Measurements from ENCODE around the gene CLCF1.

CLCF1 gene

DNA sequence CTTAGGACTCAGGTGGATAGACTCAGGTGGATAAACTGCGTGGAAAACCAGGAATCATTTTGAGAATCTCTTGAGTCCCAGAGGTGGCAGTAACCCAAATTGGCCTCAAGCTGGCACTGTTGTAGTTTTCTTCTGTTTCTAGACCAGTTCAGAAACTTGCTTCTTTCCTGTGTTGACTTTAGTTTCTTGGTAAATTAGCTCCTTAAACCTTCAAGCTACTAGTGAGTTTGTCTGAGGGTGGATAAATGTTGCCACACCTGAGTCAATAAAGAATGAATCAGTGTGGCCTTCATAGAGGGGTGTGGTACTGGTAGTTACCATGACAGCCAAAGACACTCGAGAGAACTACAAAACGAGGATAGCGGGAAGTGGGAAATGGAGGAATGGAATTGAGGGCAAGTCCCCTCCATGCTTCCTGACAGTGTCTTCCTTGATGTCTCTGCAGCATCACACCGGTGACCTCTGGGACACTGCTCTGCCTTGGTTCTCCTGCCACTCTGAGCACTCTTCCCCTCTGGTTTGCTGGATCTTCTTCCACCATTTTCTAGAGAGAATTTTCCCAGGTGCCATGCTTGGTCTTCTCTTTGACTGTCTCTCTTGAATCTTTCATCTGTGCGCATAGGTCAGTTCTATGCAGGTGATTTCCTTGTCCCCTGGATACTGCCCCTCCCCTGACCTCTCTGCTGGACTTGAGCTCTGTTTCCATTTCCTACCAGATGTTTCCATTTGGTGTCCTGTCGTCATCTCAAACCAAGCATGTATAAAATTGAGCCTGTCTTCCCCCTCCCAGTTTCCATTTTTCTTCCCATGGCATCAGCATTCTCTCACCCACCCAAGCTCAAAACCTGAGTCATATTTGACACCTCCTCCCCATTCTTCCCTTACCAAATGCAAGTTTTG is 27.2 kb downstream of the CLCF1 start:
- DNase-seq (ENCODE audit: low read depth), result no peak
- no peak overlapping the region for H3K4me3 ChIP-seq (ENCODE audit: low read length)
- TF ChIP-seq, protein P1, sequence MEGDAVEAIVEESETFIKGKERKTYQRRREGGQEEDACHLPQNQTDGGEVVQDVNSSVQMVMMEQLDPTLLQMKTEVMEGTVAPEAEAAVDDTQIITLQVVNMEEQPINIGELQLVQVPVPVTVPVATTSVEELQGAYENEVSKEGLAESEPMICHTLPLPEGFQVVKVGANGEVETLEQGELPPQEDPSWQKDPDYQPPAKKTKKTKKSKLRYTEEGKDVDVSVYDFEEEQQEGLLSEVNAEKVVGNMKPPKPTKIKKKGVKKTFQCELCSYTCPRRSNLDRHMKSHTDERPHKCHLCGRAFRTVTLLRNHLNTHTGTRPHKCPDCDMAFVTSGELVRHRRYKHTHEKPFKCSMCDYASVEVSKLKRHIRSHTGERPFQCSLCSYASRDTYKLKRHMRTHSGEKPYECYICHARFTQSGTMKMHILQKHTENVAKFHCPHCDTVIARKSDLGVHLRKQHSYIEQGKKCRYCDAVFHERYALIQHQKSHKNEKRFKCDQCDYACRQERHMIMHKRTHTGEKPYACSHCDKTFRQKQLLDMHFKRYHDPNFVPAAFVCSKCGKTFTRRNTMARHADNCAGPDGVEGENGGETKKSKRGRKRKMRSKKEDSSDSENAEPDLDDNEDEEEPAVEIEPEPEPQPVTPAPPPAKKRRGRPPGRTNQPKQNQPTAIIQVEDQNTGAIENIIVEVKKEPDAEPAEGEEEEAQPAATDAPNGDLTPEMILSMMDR (conservative IDR thresholded peaks at IDR 0.05; ENCODE audit: low read depth, low read length), result peak; percentile 93

DNA sequence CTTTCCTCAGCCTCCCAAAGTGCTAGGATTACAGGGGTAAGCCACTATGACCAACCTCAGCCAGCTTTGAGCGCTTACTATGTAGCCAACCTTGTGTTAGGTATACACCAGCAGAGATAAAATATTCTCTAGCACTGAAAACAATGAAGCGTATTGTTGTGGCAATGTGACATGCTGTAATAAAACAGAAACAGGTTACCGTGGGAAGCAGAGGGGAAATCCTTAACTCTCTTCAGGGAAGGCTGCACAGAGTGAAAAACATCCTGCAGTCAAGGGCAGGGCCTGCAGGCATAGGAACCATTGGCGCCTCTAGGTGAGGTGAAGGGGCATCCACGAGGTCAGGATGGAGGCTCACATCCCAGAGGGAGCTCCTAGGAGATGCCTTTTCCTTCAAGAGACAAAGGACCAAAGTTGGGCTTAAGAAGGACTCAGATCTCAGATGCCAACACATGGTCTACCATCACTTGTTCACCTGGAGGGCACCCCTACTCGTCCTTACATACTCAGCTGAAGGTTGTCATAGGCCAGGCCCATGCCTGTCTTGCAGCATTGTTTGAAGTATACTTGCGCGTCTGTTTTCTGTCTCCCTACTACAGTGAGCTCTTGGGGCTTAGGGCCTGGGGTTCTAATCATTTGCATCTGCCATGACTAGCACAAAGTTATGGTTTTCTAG is 28.0 kb downstream of the CLCF1 start:
- TF ChIP-seq, protein P1 (conservative IDR thresholded peaks at IDR 0.05; ENCODE audit: low read depth, low read length), result no peak
- no peak for DNase-seq (ENCODE audit: low read depth)

DNA sequence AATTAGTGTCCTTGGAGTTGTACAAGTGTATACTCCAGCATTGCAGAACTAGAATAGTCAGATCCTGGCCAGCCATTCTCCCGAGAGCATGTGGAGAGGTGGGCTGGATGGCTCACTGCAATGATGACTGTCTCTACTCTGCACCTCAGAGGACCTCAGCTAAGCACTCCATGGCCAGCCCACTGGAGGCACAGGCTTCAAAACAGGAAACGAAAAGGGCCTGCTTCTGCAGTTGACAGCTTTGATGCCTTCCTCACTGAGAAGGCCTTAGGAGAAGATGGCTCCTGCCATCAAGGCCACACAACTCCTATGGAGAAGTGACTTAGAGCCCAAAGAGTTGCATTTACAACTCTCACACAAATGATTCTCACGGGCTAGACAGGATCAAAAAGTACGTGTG is 29.1 kb downstream of the CLCF1 start:
- TF ChIP-seq, protein P1 (conservative IDR thresholded peaks at IDR 0.05; ENCODE audit: low read depth, low read length), result no peak
- no peak for DNase-seq (ENCODE audit: low read depth)
- H3K4me3 ChIP-seq (ENCODE audit: low read length), result no peak overlapping the region

More for the DNA sequence above, 28.0 kb downstream of the CLCF1 start:
- H3K4me3 ChIP-seq (ENCODE audit: low read length), result no peak overlapping the region

DNA sequence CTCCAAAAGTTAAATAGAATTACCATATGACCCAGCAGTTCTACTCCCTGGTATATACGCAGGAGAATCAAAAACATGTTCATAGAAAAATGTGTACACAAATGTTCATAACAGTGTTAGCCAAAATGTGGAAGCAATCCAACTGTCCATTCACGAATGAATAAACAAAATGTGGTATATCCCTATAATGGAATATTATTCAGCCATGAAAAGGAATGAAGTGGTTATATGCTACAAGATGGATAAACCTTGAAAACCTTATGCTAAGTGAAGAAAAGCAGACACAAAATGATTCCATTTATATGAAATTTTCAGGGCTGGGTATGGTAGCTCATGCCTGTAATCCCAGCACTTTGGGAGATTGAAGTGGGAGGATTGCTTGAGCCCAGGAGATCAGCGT is 36.1 kb downstream of the CLCF1 start:
- H3K4me3 ChIP-seq (ENCODE audit: low read length), result no peak overlapping the region
- no peak for DNase-seq (ENCODE audit: low read depth)
- TF ChIP-seq, protein P1 (conservative IDR thresholded peaks at IDR 0.05; ENCODE audit: low read depth, low read length), result no peak

DNA sequence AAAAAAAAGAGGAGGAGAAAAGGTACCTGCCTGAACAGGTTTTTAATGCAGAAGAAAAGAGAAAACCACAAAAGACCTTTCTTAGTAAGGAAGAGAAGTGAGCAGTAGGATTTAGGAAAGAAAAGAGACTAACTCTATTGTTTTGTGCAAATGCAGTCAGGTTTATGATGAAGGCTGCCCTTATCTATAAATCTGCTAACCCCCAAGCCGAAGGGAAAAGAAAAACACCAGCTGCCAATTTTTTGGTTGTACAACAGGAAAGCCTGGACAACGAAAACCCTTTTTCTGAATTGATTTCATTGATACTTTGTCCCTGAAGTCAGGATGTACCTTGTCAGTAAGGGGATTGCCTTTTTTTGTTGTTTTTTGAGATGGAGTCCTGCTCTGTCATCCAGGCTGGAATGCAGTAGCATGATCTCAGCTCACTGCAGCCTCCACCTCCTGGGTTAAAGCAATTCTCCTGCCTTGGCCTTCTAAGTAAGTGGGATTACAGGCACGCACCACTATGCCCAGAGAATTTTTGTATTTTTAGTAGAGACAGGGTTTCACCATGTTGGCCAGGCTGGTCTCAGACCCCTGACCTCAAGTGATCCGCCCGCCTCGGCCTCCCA is 41.2 kb downstream of the CLCF1 start:
- TF ChIP-seq, protein P1 (conservative IDR thresholded peaks at IDR 0.05; ENCODE audit: low read depth, low read length), result no peak
- DNase-seq (ENCODE audit: low read depth), result no peak
- no peak overlapping the region for H3K4me3 ChIP-seq (ENCODE audit: low read length)

DNA sequence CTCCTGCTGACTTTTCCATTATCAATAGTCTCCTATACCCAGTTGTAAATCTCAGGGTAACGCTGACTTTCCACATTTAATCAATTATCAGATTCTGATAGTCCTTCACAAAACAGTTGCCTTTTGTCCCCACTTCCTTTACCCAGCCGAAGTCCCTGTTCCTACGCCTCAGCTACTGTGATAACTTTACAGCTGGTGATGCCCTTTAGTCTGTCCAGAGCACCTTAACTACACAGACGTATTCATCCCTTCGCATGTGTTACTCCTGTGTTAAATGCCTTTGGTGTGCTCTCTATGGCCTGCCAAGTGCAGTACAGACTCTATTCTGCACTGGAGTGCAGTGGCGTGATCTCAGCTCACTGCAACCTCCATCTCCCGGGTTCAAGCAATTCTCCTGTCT is 49.9 kb downstream of the CLCF1 start:
- TF ChIP-seq, protein P1 (conservative IDR thresholded peaks at IDR 0.05; ENCODE audit: low read depth, low read length), result no peak
- no peak overlapping the region for H3K4me3 ChIP-seq (ENCODE audit: low read length)
- DNase-seq (ENCODE audit: low read depth), result no peak
